Neural cell (in vitro differentiated cells): ENCODE data around the gene NEUROD1. TPM values are rescaled to one million over a fixed set of nuclear protein-coding genes. Genes with fewer than 3 reads are reported as not detected.

ENCODE experiments used
- H2AFZ ChIP-seq: fragments of 200-600, 300-800 bp; sonication (generic), shearing (Covaris generic); 2 replicates; pipeline ENCODE4 v1.6.0; 2014; ENCODE audit warnings: low read depth, mild to moderate bottlenecking, antibody characterized with exemption, low read length, moderate library complexity
- H3F3A ChIP-seq: fragments of 200-600 bp; shearing (Covaris generic); 2 replicates; pipeline ENCODE4 v1.6.1; 2016; ENCODE audit warnings: mild to moderate bottlenecking, moderate library complexity, mixed read lengths, antibody characterized with exemption, low read length; ENCODE audit not compliant: insufficient read depth, poor library complexity, severe bottlenecking
- H3K27ac ChIP-seq: fragments of 200-600, 300-800 bp; sonication (generic), shearing (Covaris generic); 2 replicates; pipeline ENCODE4 v1.5.1; 2014; ENCODE audit warnings: mild to moderate bottlenecking, low read length, moderate library complexity
- H3K27me3 ChIP-seq: fragments of 300-800, 200-600 bp; sonication (generic), shearing (Covaris generic); 2 replicates; pipeline ENCODE4 v1.6.0; 2014; ENCODE audit warnings: mild to moderate bottlenecking, low read depth, low read length, moderate library complexity; ENCODE audit not compliant: insufficient read depth
- H3K36me3 ChIP-seq: fragments of 300-800, 200-600 bp; sonication (generic), shearing (Covaris generic); 2 replicates; pipeline ENCODE4 v1.5.1; 2014; ENCODE audit warnings: mild to moderate bottlenecking, antibody characterized with exemption, low read length, moderate library complexity; ENCODE audit not compliant: insufficient read depth
- H3K4me2 ChIP-seq: fragments of 300-800, 200-600 bp; sonication (generic), shearing (Covaris generic); 2 replicates; pipeline ENCODE4 v1.6.0; 2014; ENCODE audit warnings: mild to moderate bottlenecking, low read length
- H3K4me3 ChIP-seq: fragments of 300-800, 200-600 bp; sonication (generic), shearing (Covaris generic); 2 replicates; pipeline ENCODE4 v1.5.1; 2014; ENCODE audit warnings: mild to moderate bottlenecking, low read length, moderate library complexity
- H3K79me2 ChIP-seq: fragments of 200-600 bp; shearing (Covaris generic); replicated peaks from 2 replicates; pipeline ENCODE4 v1.6.0; 2014; ENCODE audit warnings: mild to moderate bottlenecking, low read length, moderate library complexity; ENCODE audit not compliant: insufficient read depth
- H3K9ac ChIP-seq: fragments of 300-800, 200-600 bp; sonication (generic), shearing (Covaris generic); 2 replicates; pipeline ENCODE4 v1.6.1; 2016; ENCODE audit warnings: mild to moderate bottlenecking, low read length, mixed read lengths
- H3K9me2 ChIP-seq: fragments of 200-600 bp; shearing (Covaris generic); 2 replicates; pipeline ENCODE4 v1.6.1; 2016; ENCODE audit warnings: mild to moderate bottlenecking, low read length, mixed read lengths; ENCODE audit not compliant: insufficient read depth
- H3K9me3 ChIP-seq: fragments of 200-600, 300-800 bp; sonication (generic), shearing (Covaris generic); 2 replicates; pipeline ENCODE4 v1.6.1; 2016; ENCODE audit warnings: mild to moderate bottlenecking, mixed run types, low read length, moderate library complexity, mixed read lengths
- H4K20me1 ChIP-seq: fragments of 200-600 bp; shearing (Covaris generic); 2 replicates; pipeline ENCODE4 v1.6.1; 2016; ENCODE audit warnings: mild to moderate bottlenecking, mixed run types; ENCODE audit not compliant: insufficient read depth
- CTCF ChIP-seq: fragments of 450-650 bp; IDR thresholded peaks from 2 replicates; pipeline ENCODE4 v1.5.1; 2014; ENCODE audit warnings: antibody characterized with exemption, mild to moderate bottlenecking, moderate library complexity; ENCODE audit not compliant: poor library complexity, severe bottlenecking
- EP300 ChIP-seq: fragments of 450-650 bp; conservative IDR thresholded peaks from 2 replicates; pipeline ENCODE4 v1.6.1; 2014; ENCODE audit warnings: antibody characterized with exemption, mild to moderate bottlenecking, moderate library complexity; ENCODE audit not compliant: poor library complexity, severe bottlenecking
- EZH2 ChIP-seq: fragments of 200-600, 300-800 bp; shearing (Covaris generic), sonication (generic); IDR thresholded peaks from 2 replicates; pipeline ENCODE4 v1.6.1; 2014; ENCODE audit warnings: antibody characterized with exemption, low read length, borderline replicate concordance, mild to moderate bottlenecking; ENCODE audit not compliant: insufficient read depth, poor library complexity, severe bottlenecking
- MXI1 ChIP-seq: fragments of 450-650 bp; conservative IDR thresholded peaks from 2 replicates; pipeline ENCODE4 v1.6.1; 2014; ENCODE audit warnings: antibody characterized with exemption, mild to moderate bottlenecking; ENCODE audit not compliant: poor library complexity, severe bottlenecking
- POLR2AphosphoS5 ChIP-seq: IDR thresholded peaks from 2 replicates; pipeline ENCODE4 v1.6.1; 2012
- RAD21 ChIP-seq: fragments of 450-650 bp; conservative IDR thresholded peaks from 2 replicates; pipeline ENCODE4 v1.6.1; 2014; ENCODE audit warnings: antibody characterized with exemption, mild to moderate bottlenecking, moderate library complexity
- REST ChIP-seq: IDR thresholded peaks from 2 replicates; pipeline ENCODE4 v1.6.1; 2012; ENCODE audit warnings: borderline replicate concordance
- SMC3 ChIP-seq: fragments of 450-650 bp; conservative IDR thresholded peaks from 2 replicates; pipeline ENCODE4 v1.6.1; 2014; ENCODE audit warnings: antibody characterized with exemption, mild to moderate bottlenecking, moderate library complexity; ENCODE audit not compliant: poor library complexity
- TAF1 ChIP-seq: IDR thresholded peaks from 2 replicates; pipeline ENCODE4 v1.6.1; 2012; ENCODE audit warnings: low read depth
- polyA plus RNA-seq: library from polyadenylated mRNA; depleted of rRNA; stranded (reverse); fragments of >200 nt; gene quantifications from 2 replicates; pipeline ENCODE4 v1.2.3, GENCODE V29; 2014

NEUROD1 gene
- polyA plus RNA-seq, 1 donor from 2014 or later, result not detected

GRCh38 chr2:181682026-181682789 is 1.9 kb upstream of the NEUROD1 start:
- TF ChIP-seq REST, result no peak
- TF ChIP-seq MXI1, result no peak
- TF ChIP-seq RAD21, result no peak
- no peak for TF ChIP-seq POLR2AphosphoS5
- TF ChIP-seq CTCF, result no peak
- no peak for TF ChIP-seq TAF1
- TF ChIP-seq EZH2, result no peak
- no peak for TF ChIP-seq EP300
- no peak for TF ChIP-seq SMC3
- Histone ChIP-seq H3K9me2 (no peaks in the 10 kb centered on the region), H3K9ac (no peak overlapping the region), H3K27ac (no peak overlapping the region), H3K36me3 (no peaks in the 10 kb centered on the region), H2AFZ (no peak overlapping the region), H3K4me3 (no peak overlapping the region), H3K4me2 (no peak overlapping the region), H3F3A (no peaks in the 10 kb centered on the region), H3K9me3 (peaks cover 28% of the 10 kb centered on the region), H3K79me2 (no peaks in the 10 kb centered on the region), H4K20me1 (no peaks in the 10 kb centered on the region), H3K27me3 (peaks cover 100% of the 10 kb centered on the region)

- Histone ChIP-seq H3K4me2 (peak overlapping the region; percentile 58), H3K79me2 (no peaks in the 10 kb centered on the region), H3K27ac (no peak overlapping the region), H3K9ac (no peak overlapping the region), H3K4me3 (peak overlapping the region; percentile 69), H2AFZ (no peak overlapping the region), H3K9me2 (no peaks in the 10 kb centered on the region), H4K20me1 (no peaks in the 10 kb centered on the region), H3K9me3 (peaks cover 28% of the 10 kb centered on the region), H3K27me3 (peaks cover 100% of the 10 kb centered on the region), H3F3A (no peaks in the 10 kb centered on the region), H3K36me3 (no peaks in the 10 kb centered on the region)
- TF ChIP-seq CTCF (no peak), TAF1 (no peak), RAD21 (no peak), REST (no peak), EP300 (no peak), POLR2AphosphoS5 (no peak), EZH2 (no peak), MXI1 (no peak), SMC3 (no peak)
Measured at GRCh38 chr2:181680937-181681811, 857 bp upstream of the NEUROD1 start.
